ENCODE data around the gene DNAAF5.

Gene DNAAF5

GRCh38 chr7:770741-771166 is 44.3 kb downstream of the DNAAF5 start:
- DNase-seq = no peak

- no peak for DNase-seq
Measured at GRCh38 chr7:771234-772004, 44.9 kb downstream of the DNAAF5 start.

GRCh38 chr7:772005-772294 is 45.5 kb downstream of the DNAAF5 start:
- DNase-seq = no peak

GRCh38 chr7:772392-772791 is 45.9 kb downstream of the DNAAF5 start:
- DNase-seq = no peak

GRCh38 chr7:772861-773621 is 46.5 kb downstream of the DNAAF5 start:
- DNase-seq = no peak

- no peak for DNase-seq
Measured at GRCh38 chr7:773622-773915, 47.1 kb downstream of the DNAAF5 start.

GRCh38 chr7:774161-775109 is 47.9 kb downstream of the DNAAF5 start:
- peak; percentile 53 for DNase-seq

GRCh38 chr7:776381-776780 is 49.9 kb downstream of the DNAAF5 start:
- DNase-seq = no peak

- no peak for DNase-seq
Measured at GRCh38 chr7:776992-777727, 50.7 kb downstream of the DNAAF5 start.

GRCh38 chr7:777728-778078 is 51.2 kb downstream of the DNAAF5 start:
- DNase-seq = no peak

GRCh38 chr7:778271-778967 is 51.9 kb downstream of the DNAAF5 start:
- DNase-seq = no peak

GRCh38 chr7:778968-779451 is 52.5 kb downstream of the DNAAF5 start:
- DNase-seq = no peak

- no peak for DNase-seq
Measured at GRCh38 chr7:779480-779879, 53.0 kb downstream of the DNAAF5 start.

GRCh38 chr7:780081-780480 is 53.6 kb downstream of the DNAAF5 start:
- DNase-seq = no peak

GRCh38 chr7:780516-780915 is 54.0 kb downstream of the DNAAF5 start:
- no peak for DNase-seq

GRCh38 chr7:781186-781849 is 54.8 kb downstream of the DNAAF5 start:
- no peak for DNase-seq

- no peak for DNase-seq
Measured at GRCh38 chr7:781936-782529, 55.5 kb downstream of the DNAAF5 start.

GRCh38 chr7:782718-783449 is 56.4 kb downstream of the DNAAF5 start:
- DNase-seq = no peak

- DNase-seq = no peak
Measured at GRCh38 chr7:783556-784490, 57.3 kb downstream of the DNAAF5 start.
